GM18858 (cell line): ENCODE measurements around the gene MARVELD1.

Experiments
- ATAC-seq: cut with Tn5 transposase; IDR thresholded peaks from one replicate; pipeline ENCODE4 v1.9.1; 2021; ENCODE audit not compliant: unreplicated experiment

MARVELD1 gene

DNA sequence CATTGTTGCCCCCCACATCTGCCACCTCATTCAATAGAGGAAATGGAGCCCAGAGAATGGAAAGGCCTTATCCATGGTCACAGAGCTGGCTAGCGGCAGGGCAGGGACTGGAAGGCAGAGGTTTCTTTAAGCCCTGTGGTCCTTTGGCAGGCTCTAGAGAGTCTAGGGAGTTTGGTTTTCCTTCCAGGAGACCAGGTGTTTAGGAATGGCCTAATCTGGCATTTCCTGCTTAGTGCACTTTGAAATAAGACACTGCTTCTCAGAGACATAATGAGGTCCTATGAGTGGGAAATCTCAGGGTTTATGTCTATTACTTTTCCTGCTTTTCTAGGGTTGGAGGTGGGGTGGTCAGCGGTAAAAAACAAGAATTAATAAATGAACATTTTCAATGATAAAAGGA lies 6.1 kb downstream of the MARVELD1 start:
- ATAC-seq = no peak

DNA sequence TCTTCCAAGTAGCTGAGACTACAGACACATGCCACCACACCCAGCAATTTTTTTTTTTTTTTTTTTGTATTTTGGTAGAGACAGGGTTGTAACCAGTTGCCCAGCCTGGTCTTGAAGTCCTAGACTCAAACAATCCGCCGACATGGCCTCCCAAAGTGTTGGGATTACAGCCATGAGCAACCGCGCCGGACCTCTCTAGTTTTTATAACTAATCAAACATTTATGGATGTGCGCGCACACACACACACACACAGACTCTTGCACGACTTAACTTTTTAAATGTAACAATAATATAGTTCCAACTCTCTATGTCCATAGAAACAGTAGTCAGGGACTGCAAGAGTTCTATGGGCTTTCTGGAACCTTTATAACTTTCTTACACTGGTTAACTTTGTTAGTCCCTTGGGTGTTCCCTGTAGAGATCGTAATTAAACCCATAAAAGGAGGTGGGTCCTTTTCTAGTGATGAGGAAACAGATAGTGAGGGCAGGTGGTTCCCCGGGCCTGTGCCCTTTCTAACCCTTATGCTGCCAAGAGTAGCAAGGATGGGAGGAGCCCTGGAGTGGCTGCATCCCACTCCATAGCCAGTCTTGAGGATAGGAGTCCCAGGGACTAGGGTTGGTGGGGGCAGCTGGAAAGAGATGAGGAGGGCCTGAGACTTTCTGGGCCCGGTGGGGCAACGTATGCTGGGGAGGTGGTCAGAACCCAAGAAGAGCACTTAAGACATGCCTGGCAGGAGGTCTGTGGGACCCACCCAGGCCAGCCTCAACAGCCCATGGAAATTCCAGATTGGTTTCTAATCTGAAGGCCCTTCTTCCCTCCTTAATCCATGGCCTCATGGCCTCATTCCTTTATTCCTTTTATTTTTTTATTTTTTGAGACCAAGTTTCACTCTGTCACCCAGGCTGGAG lies 8.6 kb downstream of the MARVELD1 start:
- ATAC-seq = no peak

DNA sequence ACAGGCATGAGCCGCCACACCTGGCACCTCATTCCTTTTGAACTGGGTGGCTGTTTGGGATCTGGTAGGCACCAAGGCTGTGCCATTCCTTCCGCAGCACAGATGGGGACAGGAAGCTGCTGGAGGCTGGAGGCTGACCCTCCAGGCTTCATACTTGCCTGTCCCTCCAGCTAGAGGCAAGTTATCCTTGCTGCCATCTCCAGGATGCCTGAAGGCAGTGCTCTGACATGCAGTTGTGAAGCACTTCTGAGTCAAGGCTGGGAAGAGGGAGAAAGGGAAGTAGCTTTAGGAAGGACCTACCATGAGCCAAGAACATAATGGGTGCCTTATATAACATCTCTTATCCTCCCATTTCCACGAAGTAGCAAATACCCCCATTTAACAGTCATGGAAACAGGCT lies 9.5 kb downstream of the MARVELD1 start:
- no peak for ATAC-seq

DNA sequence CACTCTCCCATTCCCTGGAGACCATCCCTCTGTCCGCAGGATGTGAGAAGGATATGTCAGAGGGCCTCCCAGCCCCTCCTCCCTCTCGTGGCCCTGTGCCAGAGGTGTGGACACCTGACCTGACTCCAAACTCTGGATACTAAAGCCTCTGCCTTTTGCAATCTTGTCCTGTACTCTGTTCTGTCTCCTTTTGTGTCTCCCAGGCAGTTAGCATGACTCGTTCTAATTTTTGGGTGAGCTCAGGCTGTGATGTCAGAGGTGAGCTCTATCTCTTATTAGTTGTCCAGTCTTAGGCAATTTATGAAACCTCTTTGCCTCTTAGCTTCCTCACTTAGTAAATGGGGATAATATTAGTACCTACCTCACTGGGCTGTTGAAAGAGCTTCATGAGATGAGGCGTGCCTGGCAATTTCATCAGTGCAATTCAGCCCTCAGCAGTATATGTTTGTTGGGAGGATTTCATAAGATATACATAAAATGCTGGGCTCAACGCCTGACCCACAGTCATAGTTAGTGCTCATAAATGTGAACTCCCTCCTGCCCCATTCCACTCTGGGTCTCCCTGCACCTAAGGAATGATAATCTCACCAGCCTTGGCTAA lies 10.9 kb downstream of the MARVELD1 start:
- ATAC-seq = no peak

DNA sequence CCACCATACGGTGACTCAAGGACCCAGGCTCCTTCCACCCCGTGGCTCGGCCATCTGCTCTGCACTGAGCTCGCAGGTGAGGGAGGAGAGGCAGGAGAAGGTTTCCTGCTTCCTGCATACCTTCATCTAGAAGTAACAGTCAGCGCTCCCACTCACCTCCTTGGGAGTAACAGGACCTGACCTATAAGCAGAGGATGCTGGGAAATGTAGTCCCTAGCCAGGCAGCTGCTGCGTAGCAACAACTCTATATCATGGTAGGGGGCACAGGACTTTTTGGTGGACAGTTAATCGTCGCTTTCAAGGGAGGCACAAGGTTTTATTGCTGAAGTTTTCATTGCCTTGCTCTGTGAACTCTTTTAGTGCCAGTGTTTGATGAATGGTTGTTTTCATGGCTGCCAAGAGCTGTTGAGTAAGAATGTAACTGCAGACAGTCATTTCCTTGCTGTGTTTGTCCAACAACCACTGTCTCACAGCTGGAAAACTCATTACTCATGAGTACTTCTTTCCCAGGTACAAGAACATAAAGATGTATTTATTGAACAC lies 13.2 kb downstream of the MARVELD1 start:
- no peak for ATAC-seq

DNA sequence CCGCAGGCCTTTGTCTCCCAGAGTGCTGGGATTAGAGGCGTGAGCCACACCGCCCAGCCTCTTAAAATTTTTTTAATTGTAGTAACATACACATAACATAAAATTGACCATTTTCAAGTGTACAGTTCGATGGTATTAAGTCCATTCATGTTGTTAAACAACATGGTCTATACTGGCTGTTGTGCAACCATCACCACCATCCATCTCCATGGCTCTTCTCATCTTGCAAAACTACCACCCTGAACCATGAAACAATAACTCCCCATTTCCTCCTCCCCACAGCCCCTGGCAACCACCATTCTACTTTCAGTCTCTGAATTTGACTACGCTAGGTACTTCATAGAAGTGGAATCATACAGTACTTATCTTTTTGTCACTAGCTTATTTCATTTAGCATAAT lies 15.5 kb downstream of the MARVELD1 start:
- ATAC-seq = no peak

DNA sequence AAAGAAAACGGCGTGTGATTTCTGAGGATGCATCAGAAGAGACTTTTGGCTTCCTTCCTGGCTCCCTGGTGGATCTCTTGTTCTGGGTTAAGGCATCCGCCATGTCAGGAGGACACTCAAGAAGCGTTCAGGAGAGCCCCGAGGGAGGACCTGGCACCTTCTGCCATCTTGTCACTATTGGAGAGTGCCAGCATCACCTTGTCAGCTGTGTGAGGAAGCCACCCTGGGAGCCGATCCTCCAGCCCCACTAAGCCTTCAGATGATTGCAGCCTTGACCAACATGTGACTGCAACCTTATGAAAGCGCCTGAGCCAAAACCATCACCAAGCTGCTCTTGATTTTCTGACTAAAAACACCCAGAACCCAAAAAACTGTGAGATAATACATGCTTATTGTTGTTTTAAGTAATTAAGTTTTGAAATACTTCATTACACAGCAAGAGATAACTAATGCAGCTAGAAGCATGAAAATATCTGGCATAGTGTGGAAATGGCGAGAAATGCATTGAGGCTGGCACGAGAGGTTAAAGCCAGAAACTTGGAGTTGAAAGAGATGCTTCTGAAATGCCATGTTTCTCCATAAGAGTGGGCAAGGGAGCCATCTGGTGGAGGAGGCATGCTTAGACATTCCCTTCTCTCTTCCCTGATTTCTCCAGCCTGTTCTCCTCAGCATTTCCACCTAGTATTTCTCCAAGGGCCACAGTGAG lies 18.0 kb downstream of the MARVELD1 start:
- ATAC-seq = no peak

DNA sequence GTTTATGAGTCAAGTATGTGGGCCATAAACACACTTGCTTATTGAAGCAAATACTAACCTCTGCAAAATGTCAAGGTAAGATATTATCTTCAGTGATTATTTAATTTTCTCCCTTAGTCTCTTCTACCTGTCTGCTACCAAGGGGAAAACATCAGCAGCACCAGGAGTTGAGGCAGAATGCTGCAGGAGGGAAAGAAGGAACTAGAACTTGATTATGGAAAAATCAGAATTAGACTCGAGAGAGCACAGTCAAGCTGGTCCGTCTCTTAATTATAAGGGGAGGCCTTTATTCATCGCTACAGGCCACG lies 18.5 kb downstream of the MARVELD1 start:
- no peak for ATAC-seq

DNA sequence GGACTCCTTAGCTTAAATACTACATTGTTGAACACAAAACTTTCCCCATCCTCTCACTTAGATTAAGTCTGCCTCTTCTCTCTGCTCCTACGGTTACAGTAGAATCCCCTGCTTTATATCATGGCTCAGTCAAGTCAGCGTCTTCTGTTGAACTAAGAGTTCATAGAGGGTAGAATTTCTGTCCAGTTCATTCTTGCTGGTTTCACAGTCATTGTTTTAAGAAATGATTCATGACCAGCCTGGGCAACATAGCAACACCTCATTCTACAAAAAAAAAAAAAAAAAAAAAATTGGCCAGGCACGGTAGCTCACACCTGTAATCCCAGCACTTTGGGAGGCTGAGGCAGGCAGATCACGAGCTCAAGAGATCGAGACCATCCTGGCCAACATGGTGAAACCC lies 19.7 kb downstream of the MARVELD1 start:
- no peak for ATAC-seq

DNA sequence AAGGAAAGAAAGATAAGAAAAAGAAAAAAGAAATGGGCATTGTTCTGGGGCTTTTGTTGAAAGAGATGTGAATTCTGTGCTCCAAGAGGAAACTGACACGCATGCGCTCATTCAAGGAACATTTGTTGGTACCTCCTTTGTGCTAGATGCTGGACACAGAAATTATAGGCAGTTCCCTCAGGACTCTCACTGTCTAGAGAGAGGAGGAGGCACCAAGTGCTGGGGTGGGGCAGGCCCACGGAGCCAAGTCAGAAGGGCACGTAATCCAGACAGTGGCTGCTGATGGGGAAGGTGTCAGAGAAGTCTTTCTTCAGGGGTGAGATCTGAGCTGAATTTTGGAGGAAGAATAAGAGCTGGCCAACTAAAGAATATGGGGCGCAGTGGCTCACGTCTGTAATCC lies 20.5 kb downstream of the MARVELD1 start:
- no peak for ATAC-seq

DNA sequence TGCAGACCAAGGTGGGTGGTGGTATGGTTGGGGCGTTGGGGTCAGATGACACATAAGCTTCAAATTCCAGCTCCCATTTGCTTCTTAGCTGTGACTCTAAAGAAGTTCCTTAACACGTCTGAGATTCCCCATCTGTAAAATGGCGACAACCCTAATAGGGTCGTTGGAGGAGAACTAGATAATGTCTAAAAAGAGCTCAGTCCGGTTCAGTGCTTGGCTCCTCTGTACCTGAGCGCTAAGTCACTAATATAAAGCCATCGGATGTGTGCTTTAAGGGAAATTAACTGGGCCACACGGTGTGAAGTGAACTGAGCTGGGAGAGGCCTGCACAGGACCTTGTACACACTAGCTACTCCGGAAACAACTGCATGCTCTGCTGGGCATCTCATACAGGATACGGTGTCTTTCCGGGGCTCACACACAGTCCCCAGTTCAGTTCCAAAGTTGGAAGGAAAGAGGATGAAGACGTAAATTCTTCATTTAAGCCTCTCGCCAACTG lies 22.9 kb downstream of the MARVELD1 start:
- peak; percentile 15 for ATAC-seq

DNA sequence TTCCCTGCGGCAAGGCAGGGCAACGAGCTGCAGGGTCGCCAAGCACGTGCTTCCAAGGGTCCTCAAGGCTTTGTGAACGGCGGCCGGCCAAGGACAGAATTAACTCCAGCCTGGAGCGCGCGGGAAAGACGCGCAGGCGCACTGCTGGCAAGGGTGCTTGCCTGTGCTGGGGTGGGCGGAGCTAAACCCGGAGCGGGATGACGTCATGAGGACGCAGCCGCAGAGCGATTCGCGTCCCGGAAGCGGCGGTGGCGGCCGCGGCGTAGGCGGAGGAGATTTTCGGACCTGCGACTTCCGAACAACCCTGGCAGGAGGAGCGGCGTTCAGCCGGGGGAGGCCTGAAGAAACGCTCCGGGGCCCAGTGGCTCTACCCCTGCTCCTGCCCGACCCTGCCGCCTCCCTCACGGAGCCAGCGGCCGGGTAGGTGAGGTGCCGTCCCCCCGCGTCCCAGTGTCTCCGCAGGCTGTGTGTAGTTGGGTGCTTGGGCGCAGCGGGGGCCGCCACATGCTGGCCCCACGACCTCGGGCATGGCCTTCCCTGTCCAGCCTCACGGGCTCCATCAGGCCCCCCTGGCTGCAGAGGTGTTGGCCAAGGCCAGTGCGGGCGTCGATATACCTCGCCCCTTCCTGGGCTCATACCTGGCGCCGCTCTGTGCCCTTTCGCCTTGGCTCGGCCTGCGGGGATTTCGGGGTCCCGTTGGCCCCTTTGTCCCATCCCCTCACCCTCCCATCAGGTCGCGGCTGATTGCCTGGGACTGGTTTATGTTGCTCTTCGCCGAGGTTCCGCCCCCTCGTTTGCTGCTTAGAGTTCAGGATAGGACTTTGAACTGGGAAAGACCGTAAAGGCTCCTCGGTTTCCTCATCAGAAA lies 23.6 kb downstream of the MARVELD1 start, which contains the start of gene ZFYVE27:
TSS of gene ZFYVE27 (plus strand) at position 227 of the 868 bp plus-strand sequence. CDS start 1,350 bp downstream, outside the sequence.
- ATAC-seq = peak; percentile 62

DNA sequence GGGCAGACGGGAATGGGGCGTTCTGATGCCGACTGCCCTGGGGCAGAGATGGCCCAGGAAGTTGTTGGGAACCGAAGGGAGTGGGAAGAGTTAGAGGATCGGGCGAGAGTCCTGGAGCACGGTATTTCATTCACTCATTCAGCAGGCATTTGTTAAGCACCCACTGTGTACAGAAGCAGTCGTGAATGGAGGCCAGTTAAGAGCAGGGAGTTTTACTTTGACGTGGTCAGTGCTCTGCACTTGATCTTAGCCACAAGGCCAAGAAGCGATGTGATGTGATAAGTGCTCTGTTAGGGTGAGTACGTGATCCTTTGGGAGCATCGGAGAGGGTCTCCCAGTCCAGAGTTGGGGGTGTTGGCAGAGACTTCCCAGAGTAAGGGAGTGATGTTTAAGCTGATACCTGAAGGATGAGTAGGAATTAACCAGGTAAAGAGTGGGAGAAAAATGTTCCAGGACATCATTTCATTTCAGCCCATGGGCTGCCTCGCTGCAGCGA lies 24.3 kb downstream of the MARVELD1 start:
- no peak for ATAC-seq

DNA sequence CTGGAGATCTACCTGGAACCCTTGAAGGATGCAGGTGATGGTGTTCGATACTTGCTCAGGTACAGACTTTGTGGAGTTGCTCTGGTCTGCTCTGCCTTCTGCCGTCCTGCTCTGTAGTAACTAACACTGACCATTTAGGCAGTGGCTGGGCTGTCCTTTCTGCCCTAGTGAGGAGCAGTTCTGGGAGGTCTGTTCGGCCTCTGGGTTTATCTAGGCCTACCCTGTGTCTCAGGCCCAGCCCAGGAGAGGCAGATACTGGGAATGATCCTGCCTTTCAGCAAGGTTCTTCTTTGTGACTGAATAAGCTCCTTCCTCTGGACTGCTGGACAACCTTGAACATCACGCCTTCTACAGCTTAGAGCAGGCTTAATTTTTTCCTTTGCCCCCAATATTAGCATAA lies 25.1 kb downstream of the MARVELD1 start:
- no peak for ATAC-seq

DNA sequence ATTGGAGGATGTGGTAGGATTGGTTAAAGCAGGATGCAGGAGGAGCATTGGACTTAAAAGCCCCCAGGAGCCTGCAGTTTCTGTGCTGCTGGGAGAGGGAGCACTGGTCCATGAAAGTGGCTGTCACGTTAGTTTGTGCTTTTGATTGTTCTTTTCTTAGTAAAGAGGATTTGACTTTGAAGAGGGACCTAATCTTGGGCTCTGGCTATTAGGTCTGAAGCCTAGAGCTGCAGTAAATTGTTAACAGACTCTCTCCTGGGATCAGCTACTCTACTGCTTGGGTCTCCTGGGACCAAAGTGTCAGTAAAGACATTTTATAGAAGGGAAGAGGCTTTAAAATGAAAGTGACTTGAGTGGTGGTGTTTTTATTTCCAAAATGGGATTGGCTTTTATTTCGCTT lies 27.1 kb downstream of the MARVELD1 start:
- no peak for ATAC-seq

DNA sequence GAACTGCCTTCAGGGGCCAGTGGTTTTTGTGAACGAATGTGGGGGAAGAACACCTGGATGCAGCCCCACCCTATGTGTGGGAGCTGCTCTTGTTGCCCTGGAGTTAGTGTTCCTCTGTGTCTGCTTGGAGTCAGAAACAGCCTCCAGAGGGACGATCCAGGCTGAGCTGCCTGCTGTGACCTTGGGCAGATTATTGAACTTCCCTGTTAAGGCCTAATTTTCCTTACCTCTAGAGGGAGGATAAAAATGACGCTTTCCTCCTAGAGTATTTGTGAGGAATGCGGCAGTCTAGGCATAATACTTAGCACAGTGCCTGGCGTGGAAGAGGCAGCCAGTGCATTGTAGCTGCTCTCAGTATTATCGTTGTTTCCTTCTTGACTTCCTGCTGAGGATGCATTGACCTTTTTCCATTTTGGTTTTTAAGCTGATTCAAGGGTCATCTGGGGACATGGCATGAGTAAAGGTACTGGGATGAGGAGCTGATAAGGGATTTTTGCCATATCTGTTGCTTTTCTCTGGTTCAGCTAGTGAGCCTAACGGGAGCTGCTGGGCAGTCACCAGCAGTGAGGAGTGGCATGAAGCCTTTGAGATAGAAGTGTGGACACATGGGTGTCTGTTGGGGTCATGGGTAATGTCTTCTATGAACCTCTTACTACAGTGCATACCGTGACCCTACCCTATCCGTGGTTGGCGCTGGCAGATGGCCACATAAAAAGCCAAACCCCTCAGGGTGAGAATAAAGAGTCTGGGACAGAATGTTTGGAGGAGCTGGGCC lies 29.8 kb downstream of the MARVELD1 start:
- ATAC-seq = no peak

DNA sequence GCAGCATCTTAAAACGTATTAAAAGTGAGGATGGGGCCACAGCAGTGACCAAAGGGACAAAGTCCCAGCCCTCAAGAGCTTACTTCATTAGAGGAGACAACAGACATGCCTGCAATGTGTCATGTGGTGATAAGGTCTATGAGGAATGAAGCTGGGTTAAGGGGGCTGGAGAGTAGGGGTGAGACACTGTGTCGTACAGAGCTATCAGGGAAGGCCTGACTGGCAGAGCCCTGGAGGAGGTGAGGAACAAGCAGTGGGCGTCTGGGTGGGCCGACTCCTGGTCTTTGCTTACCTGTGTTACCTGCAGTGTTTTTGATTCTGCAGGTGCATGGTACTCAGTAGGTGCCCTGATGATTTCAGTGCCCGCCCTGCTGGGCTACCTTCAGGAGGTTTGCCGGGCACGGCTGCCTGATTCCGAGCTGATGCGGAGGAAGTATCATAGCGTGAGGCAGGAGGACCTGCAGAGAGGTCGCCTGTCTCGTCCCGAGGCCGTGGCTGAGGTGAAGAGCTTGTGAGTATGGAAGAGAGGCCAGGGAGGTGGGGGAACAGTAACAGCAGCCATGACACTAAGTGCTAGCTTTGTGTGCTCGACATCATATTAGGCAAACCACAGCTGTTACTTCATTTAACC lies 31.0 kb downstream of the MARVELD1 start:
- no peak for ATAC-seq

DNA sequence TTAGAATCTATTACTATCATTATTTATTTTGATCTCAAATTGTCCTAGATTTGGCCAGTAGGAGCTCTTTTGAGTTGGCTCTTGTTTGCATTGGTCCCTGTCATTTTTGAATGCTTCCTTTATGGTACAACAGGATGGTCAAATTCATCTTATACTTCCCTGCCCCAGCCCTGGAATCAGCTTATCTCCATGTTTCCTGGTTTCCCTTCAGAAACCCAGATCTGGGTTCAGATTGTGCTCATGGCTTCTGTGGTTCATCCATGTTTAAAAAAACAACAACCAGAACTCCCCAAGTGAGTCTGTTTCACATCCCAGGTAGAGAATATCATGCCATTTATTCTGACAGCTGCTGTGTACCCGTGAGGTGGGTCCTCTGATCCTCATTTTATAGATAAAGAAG lies 34.0 kb downstream of the MARVELD1 start:
- no peak for ATAC-seq

DNA sequence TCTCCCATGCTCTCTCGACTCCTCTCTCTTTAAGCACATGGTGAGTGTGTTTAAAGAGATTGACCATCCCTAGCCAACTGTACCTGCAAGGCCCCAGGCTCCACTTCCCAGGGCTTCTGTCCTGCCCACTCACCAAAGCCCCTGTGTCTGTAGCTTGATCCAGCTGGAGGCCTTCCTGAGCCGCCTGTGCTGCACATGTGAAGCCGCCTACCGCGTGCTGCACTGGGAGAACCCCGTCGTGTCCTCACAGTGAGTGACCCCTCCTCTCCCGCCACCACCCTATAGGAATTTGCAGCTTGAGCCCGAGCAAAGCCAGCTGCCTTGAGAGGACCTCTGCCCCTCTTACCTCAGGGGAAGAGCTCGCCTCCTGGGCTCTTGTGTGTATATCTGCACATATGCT lies 34.6 kb downstream of the MARVELD1 start:
- ATAC-seq = no peak
